Upper lobe of left lung (tissue), 4 donors: Measurements from ENCODE around the gene DGKG.

Source experiments
- CTCF ChIP-seq, 6 experiments: fragments of 450-650 bp in 4 of 6; fragments of 200-600 bp in 2 of 6; sonication (generic) in 2 of 6; IDR thresholded peaks; one replicate each; pipeline ENCODE4 v1.5.1; 2016 to 2019; ENCODE audit warnings: antibody characterized with exemption in 6 of 6
- POLR2A ChIP-seq, 4 donors: fragments of 450-650 bp; IDR thresholded peaks; one replicate each; pipeline ENCODE4 v1.5.1; 2016 to 2017; ENCODE audit warnings: antibody characterized with exemption in 4 of 4, mild to moderate bottlenecking in 2 of 4
- POLR2AphosphoS5 ChIP-seq, 2 donors: sonication (generic); formaldehyde crosslinking; IDR thresholded peaks; one replicate each; pipeline ENCODE4 v1.5.1; 2017; ENCODE audit warnings: antibody characterized with exemption in 2 of 2

- TF ChIP-seq POLR2AphosphoS5 (IDR thresholded peaks at IDR 0.05) (no peak), CTCF (IDR thresholded peaks at IDR 0.05) (no peak), POLR2A (IDR thresholded peaks at IDR 0.05) (no peak)
Measured at GRCh38 chr3:186354100-186354499, 7.9 kb downstream of the DGKG start.
